HG02938 (cell line): ENCODE results near the gene NRXN3.

Source experiments
- ATAC-seq: cut with Tn5 transposase; IDR thresholded peaks from one replicate; pipeline ENCODE4 v1.9.1; 2021; ENCODE audit warnings: mild to moderate bottlenecking, moderate library complexity; ENCODE audit not compliant: unreplicated experiment

Gene NRXN3

GRCh38 chr14:79426103-79426755, 1256.1 kb downstream of the NRXN3 start:
- ATAC-seq: no peak

GRCh38 chr14:79432640-79433039, 1262.5 kb downstream of the NRXN3 start:
- no peak for ATAC-seq

DNA sequence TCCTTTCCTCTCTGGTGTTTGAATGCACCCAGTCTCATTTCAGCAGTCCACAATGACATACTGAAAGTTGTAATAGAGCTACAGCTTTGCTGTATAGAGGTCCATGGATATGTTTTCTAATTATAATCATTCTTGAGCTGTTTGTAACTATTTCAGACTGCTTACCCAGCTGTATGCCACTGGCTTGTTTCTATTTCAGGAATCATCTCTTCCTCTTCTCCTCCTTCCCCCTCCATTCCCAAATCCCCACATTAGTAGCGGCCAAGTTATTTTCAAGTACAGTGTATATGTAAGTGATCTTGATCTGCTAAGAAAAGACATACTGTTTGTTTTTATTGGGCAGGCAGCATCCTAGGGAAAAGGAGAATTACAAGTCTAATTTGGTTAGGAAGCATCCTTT, 1266.2 kb downstream of the NRXN3 start:
- no peak for ATAC-seq

DNA sequence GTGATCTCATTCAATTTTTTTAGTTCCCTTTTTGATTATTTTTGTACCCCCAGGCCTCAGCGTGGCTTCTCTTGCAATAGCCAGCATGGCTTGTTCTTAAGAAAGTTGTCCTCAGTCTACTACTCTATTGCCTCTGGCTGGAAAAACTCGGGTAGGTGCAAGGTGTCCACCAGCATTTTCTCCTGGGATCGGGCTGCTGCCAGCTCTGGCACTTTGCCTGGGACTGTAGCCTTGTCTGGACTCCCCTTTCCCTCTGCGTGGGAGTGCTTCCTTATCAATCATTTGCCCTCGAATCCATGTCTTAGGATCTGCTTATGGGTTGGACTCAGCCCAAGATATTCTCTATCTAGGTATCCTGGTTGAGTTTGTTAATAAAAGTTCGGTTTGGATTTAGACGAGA, 1267.8 kb downstream of the NRXN3 start:
- ATAC-seq: no peak

- no peak for ATAC-seq
Observed at GRCh38 chr14:79438696-79439342, 1268.6 kb downstream of the NRXN3 start.

DNA sequence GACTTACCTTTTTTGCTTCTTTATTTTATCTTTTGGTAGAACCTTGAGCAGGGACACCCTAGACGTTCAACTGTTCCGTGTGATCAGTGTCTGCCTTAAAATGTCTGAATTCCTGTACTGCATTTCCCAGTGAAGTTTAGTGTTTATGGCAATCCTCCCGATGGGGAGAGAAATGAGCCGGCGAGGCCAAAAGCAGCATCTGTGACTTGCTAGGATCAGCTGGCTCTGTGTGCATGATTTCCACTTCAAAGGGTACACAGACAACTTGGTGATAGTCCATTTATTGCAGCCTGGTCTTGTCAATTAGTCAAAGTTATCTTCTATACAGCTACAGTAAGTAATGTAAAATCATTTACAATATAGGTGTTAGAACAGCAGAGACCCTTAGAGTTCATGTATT, 1272.6 kb downstream of the NRXN3 start:
- no peak for ATAC-seq

GRCh38 chr14:79443602-79444001, 1273.4 kb downstream of the NRXN3 start:
- ATAC-seq: no peak

DNA sequence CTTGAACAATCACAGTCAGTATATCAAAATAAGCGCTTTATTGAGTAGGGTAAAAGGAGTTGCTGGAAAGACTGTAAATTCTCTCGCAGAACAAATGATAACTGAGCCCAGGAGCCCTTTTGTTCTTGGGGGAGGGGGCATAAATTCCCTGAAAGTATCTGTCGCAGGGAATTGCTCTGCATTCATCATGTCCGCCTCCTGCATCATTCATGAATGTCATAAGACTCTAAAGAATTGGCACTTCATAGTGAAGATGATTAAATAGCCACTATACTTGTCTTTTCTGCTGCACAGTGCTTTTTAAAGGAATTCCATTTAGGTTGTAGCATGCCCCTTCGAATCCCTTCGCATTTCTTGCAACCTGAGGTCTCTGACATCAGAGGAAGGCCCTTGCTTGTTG, 1278.8 kb downstream of the NRXN3 start:
- ATAC-seq: no peak

DNA sequence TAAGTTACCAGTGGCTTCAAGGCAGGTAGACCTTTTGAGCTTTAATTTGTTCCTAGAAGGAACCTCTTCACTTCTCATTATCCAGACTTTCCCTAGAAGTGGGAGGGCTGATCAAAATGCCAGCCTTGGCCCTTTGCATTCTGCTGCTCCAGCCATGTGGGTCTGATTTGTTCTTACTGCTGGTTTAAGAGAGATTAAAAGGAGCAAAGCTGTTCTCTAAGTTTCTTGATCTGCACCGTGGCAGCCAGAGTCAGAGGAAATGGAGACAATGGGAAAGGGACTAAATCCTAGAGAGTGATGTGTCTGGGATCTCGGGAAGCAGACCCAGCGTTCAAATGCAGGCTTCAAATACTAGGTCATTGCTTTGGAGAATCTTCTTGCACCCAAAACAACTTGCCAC, 1281.4 kb downstream of the NRXN3 start:
- ATAC-seq: no peak

- ATAC-seq: no peak
Observed at GRCh38 chr14:79453276-79453675, 1283.1 kb downstream of the NRXN3 start.

DNA sequence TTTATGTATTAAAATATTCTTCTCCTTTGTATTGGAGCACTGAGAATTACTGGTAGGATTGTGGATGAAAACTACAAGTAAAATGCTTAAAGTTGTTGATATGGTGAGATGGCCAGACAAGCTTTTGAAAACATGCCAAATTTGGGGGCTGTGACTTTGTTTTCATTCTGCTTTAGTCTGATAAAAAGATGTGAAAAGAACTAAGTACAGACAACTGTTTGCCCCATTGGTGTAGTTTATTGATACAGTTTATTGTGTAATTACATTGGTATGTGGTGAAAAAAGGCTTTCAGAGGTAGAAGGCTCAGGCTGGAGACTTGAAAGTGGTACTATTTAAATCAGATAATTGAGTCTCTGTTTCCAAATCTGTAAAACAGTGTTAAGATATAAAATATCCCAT, 1294.3 kb downstream of the NRXN3 start:
- ATAC-seq: no peak

DNA sequence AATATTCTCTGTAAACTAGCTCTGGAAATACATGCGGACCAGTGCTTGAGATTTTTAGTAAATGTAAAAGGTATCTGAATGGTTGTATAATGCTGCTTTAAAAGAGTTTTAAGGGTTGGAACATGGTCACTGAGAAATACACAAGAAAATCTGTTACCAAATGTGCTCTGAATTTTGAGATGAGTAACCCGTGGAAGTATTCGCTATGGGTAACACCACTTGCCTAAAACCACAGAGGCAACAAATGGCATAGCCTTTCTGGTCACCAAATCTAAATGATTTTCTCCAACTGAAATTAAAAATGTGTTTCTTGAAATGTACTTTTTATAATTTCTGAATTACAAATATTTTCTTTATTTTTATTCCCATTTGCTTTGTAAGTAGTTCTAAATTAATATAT, 1295.5 kb downstream of the NRXN3 start:
- ATAC-seq: no peak

GRCh38 chr14:79466938-79467527, 1296.9 kb downstream of the NRXN3 start:
- no peak for ATAC-seq

- no peak for ATAC-seq
Observed at GRCh38 chr14:79467835-79468234, 1297.7 kb downstream of the NRXN3 start.

- ATAC-seq: no peak
Observed at GRCh38 chr14:79468486-79468885, 1298.3 kb downstream of the NRXN3 start.

DNA sequence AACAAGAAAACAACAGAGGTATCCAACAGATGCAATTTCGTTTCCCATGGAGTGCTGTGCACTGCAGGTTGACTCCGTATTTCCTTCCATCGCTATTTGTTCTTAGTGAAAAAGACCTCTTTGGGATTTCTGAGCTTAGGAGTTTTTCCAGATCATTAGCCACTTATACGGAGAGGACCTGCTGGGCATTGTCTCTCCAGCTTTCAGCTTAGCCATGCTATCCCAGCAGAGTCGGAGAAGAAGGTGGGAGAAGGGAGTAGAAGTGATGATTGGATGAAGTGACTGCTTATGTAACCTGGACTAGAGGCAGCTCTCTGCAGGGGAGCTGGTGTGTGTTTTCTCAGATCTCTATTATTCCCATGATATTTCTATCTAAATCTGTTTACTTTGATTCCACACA, 1303.5 kb downstream of the NRXN3 start:
- ATAC-seq: no peak

- ATAC-seq: no peak
Observed at GRCh38 chr14:79475887-79476532, 1305.8 kb downstream of the NRXN3 start.

GRCh38 chr14:79476552-79476951, 1306.4 kb downstream of the NRXN3 start:
- no peak for ATAC-seq

DNA sequence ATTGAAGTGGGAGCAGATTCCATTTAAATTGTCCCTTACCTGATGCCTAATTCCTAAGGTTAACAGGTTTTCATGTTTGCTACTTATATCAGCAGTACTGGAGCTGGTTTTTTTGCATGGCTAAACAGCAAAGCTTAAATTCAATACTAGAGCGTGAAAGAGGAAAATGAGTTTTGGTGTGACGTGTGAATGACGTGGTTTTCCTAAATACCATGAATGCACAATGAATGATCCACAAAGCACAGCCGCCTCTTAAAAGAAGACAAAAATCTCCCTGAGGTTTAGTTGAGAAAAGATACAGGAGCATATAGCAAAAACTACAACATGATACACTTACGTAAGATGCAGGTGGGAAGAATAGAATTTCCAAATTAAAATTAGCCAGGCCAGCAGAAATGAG, 1310.0 kb downstream of the NRXN3 start:
- ATAC-seq: no peak

GRCh38 chr14:79482825-79483224, 1312.7 kb downstream of the NRXN3 start:
- ATAC-seq: no peak

GRCh38 chr14:79483477-79484388, 1313.6 kb downstream of the NRXN3 start:
- no peak for ATAC-seq
